ENCODE data around the gene RTKN.
"Not testable (repeated sequence)": the region's sequence is repeated elsewhere in the genome, so short reads cannot be mapped to it uniquely, and the experiment has no call there.

The RTKN gene, protein sequence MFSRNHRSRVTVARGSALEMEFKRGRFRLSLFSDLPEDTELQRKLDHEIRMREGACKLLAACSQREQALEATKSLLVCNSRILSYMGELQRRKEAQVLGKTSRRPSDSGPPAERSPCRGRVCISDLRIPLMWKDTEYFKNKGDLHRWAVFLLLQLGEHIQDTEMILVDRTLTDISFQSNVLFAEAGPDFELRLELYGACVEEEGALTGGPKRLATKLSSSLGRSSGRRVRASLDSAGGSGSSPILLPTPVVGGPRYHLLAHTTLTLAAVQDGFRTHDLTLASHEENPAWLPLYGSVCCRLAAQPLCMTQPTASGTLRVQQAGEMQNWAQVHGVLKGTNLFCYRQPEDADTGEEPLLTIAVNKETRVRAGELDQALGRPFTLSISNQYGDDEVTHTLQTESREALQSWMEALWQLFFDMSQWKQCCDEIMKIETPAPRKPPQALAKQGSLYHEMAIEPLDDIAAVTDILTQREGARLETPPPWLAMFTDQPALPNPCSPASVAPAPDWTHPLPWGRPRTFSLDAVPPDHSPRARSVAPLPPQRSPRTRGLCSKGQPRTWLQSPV

DNA sequence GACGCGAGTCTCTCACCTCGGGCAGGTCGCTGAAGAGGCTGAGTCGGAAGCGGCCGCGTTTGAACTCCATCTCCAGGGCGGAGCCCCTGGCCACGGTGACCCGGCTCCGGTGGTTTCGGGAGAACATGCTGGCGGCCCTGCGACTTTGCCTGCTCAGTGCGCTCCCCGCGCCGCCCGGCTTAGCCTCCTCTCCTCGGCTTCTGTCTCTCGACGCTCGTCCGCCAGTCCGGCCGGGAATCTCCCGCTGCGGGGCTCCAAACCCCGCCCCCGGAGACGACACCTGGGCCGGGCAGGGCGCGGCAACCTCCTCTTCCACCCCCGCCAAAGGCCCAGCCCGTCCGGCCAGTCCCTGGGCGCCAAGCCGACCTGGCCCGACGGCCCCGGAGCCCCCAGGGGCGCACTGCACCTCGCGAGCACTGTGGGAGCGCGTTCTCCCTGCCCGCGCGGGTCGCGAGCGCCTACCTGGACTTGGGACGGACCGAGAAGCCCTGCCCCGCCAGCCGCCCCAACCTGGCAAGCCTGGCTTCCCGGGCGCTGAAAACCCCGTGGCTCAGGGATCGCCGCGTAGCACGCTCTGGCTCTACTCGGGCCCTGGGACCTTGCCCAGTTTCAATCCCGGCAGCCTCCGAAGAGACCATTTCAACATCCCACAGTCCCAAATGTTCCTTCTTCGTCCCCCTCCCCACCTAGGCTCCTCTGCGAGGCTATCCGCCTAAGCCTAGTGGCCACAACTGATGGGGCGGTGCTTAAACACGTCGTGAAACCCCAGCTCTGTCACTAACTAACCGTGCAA is at the start of gene RTKN:
Gene RTKN (minus strand): TSS at position 248 of the 793 bp plus-strand sequence. CDS start 121 bp downstream, at position 127.
- DNase-seq, result no peak

DNA sequence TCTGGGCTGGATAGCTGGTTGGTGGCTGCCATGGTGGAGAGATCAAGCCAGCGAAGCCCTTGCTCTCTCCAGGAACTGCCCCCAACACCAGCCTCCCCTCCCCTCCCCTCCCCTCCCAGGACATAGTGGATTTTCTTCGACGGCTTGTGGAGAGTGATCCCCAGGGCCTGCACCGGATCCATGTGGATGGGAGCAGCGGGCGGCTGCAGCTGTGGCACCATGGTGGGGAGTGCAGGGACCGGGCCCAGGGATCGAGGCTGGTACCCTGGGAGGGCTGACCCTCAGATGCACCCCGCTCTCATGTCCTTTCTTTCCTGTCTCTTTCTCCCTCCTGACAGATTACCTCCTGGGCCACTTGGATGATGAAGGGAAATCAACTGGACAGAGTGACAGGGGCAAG is 48.2 kb upstream of the RTKN start:
- no peak for DNase-seq

DNA sequence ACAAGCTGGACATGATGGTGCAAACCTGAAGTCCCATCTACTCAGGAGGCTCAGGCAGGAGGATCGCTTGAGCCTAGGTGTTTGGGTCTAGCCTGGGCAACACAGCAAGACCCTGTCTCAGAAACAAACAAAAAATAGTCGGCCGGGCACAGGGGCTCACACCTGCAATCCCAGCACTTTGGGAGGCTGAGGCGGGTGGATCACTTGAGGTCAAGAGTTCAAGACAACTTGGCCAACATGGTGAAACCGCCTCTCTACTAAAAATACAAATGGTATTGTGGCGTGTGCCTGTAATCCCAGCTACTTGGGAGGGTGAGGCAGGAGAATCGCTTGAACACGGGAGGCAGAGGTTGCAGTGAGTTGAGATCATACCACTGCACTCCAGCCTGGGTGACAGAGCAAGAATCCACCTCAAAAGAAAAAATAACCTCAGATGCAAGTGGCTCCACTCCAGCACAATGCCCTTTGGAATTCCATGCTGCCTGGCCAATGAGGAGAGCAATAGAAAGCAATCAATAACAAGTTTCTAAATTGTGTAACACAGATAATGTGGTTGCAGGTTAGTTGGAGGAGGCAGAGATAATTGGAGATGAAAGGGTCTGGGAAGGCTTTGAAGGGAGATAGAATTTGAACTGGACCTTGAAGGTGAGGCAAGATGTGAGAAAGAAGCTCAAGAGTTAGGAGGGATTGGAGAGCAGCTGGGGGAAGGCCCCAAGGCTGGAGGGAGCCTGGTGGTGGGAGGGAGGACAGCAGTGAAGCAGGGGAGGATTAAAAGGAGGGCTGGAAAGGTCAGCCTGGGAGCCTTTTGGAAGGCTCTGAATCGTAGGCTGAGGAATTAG is 47.1 kb upstream of the RTKN start:
- no peak for DNase-seq

DNA sequence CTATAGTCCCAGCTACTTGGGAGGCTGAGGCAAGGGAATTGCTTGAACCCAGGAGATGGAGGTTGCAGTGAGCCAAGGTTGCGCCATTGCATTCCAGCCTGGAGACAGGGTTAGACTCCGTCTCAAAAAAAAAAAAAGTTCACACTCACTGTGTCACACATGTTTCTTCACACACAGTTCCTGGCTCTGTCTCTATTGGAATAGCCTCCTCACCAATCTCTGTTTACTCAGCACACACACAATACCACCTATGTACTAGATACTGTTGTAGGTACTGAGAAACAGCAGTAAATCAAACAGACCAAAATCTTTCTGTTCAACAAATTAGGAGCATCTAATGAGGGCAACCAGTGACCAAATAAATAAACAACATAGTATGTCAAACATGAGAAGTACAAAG is 44.4 kb upstream of the RTKN start:
- DNase-seq, result no peak

DNA sequence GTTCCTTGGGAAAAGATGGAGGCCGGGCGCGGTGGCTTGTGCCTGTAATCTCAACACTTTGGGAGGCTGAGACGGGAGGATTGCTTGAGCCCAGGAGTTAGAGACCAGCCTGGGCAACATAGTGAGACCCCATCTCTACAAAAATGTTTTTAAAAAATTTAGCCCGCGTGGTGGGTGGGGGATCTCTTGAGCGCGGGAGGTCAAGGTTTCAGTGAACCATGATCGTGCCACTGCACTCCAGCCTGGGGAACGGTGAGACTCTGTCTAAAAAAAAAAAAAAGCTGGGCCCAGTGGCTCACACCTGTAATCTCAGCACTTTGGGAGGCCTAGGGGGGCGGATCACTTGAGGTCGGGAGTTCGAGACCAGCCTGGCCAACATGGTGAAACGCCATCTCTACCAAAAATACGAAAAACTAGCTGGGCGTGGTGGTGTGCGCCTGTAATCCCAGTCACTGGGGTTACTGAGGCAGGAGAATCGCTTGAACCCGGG is 42.0 kb upstream of the RTKN start:
- not testable (repeated sequence) for DNase-seq

DNA sequence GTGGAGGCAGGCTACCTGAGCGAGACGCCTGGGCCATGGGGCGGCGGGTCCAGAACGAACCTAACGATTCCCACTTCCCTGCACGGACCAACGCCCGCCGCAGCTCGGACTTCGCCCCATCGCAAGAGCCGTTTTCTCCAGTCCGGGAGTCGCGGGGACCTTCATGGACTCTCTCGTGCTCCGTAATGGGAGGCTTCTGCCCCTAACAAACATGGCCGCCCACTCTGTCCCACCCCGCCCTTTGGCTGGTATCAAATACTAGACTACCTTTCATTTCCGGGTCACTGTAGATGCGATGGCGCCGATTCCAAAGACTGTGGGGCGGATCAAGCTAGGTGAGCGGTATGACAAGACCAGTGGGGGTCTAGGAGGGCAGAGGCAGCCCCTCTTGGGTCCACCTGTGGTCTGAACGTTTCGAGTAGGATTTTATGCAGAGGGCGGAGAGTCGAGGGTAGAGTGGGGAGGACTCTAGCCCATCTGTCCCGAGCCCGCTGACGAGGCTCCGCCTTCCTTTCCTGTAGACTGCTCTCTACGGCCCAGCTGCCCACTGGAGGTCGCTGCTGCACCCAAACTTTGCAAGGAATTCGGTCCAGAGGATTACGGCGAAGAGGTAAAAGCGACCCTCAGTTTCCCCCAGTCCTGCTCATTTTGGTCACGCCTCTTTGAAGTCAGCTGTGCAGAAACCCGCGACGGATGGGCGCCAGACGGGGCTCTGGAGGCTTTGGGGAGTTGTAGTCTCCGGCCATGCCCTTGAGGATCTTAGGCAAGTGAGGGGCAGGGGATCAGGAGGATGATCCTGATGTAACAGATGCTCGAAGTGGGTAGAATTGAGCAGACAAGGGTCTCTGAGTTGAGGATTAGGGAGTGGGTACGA is 41.3 kb upstream of the RTKN start, which contains the start of the genes CCDC142 and TTC31:
Gene CCDC142 (minus strand): TSS at position 198 of the 874 bp plus-strand sequence. CDS start 161 bp downstream, at position 37.
Gene TTC31 (plus strand): TSS at position 281 of the 874 bp plus-strand sequence. CDS start 15 bp downstream, at position 296.
- DNase-seq, result peak; percentile 91

DNA sequence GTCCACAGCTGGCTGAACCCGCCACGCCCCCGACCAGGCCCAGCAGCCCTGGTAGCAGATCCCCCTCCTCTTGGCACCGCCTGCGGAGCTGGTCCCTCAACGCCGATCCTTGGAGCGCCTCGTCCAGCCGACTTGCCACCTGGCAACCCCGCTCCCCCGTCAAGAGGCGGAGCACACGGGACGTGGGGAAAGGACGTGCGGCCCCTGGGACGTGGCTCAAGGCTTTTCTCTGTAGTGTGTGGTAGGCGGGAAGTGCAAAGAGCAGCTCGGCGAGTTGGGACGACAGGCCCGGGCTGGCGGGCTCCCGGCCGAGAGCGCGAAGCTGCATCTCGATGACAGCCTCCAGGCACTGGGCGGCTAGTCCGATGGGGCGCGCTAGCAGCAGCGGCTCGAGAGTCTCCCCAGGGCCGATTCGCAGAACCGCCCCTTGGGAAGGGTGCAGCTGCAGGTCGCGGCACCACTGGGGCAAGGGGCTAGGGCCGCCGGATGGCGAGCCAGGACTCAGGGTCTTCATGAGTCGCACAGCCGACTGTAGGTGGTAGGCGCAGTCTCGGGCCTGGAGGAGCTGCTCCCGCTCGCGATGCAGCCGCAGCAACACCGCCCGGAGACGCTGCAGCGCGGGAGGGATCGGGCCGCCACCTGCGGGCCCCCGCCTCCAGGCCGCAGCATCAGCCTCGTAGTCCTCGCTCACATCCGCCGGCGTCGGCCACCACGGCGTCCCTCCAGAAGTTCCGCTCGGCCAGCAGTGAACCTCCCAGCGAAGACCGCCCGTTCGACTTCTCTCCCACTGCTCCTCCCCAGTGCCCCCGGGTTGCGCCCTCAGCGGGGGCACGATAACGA is 40.4 kb upstream of the RTKN start:
- no peak for DNase-seq

DNA sequence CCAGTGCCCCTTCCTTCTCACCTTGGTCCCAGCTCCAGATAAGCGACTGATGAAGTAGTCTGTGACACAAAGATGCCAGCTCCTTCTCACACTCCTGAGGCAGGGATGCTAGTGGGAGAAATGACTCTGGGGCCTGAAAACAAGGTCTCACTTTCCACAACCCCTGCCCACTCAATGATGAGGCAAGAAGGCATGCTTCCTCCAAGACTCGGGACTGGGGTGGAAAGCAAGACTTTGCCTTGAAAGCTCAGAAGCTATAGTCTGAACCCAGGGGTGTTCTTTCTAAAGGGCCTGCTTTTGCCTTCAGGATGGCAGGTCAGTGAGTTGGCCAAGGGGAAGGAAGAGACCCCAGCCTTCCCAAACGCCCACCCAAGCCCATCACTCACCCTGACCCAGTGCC is 39.7 kb upstream of the RTKN start:
- no peak for DNase-seq

DNA sequence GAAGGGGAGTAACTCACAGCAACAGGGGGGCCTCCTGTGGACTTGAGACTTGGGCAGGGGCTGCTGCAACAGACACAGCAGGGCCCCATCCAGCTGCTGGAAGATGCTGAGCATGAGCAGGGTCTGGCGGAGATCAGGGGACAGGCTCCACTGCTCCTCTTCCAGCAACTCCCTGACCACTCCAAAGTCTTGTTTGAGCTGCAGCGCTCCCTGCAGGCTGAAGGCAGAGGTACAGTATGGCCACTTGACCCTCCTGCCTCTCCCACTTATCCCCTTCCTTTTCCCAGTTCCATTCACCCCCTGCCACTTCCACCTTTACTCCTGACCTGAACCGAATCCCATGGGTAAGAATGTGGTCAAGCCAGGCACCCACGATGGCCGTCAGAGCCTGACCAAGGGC is 33.2 kb upstream of the RTKN start:
- DNase-seq, result no peak

DNA sequence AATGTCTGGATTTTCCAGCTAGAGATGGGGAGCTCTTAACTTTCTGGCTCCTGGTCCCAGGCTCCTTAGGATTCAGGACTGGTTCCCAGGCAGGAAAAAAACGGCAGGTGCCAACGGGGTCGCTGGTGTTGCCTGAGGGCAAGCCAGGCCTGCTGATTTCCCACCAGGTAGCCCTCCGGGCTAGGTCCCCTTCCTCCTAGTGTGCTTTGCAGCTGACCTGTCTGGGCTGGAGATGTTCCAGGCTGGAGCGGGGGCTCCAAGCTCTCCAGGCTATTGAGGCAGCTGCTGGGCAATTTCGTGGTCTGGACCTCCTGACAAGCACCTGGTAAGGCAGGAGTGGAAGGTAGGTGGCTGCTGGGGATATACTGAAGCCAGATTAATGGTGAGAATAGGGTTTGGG is 32.7 kb upstream of the RTKN start:
- DNase-seq, result no peak

DNA sequence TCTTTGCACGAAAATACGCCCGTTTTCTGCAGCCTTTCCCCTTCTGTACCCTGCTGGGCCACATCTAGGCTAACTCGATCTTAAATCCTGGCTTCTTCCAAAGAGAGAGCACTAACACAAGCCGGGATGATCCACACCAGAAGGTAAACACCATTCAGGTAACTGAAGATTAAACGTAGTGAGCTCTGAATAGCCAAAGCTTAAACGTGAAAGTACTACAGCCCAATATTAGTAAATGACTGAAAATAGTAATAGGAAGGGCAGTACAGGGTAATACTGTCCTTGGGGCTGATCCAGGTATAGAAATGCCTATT is 31.2 kb upstream of the RTKN start:
- DNase-seq, result no peak

DNA sequence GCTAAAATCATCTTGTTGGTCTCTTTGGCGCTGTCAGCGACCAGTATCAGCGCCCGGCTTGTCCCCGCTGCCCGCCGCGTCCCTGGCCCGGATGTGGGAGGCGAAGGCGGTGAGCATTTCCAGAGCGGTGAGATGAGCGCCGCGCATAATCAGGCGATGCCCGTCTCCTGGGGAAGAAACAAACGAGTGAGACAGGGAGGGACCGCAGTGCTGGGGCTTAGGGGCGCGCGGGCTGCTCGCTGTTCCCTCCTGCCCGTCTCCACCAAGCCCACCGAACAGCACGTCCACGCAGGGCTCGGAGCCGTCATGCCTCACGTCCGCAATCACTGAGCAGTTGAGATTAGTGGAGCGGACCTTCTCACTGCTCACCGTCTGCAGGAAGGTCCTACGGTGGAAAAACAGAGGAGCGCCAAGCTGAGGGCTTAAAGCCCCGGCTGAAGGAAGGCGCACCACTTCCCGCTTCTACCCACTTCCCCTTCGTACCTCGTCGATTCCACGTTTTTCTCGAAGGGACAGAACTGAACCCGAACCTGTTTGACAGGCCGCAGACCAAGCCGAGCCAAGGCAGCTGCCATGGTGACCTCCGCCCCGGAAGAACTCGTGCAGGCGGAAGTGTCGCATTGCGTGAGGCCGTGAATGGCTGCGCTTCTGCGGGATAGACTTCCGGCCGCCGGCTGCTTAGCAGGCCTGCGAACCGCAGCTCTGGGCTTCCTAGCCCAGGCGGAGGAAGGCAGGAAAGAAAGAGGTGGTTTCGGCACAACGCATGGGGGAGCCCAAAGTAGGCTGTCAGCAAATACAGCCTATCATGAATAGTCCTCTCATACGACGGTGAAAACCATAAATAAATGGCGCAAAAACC is 30.6 kb upstream of the RTKN start, which contains the start of gene MRPL53:
Gene MRPL53 (minus strand): TSS at position 595 of the 859 bp plus-strand sequence. CDS start 20 bp downstream, at position 575.
- DNase-seq, result peak; percentile 96

DNA sequence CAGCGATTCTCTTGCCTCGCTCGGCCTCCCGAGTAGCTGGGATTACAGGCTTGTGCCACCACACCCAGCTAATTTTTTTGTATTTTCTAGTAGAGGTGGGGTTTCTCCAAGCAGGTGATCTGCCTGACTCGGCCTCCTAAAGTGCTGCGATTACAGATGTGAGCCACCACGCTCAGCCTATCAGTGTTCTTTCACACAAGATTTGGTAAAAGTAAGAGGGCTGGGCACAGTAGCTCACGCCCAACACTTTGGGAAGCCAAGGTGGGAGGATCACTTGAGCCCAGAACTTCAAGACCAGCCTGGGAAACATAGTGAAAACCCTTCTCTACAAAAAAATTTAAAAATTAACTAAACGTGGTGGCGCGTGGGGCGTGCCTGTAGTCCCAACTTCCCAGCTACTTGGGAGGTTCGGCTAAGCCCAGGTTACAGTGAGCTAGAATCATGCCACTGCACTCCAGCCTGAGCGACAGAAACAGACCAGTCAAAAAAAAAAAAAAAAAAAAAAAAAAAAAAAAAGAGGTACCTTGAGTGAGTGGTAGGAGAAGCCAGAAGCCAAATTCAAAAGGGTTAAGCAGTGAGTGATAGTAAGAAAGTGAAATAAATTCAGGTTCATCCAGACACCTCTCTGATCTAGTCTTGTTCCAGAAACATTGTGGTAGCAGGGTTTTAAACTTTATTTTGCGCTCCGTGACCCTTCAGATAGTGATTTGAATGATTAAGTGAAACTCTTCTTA is 29.8 kb upstream of the RTKN start:
- no peak for DNase-seq

DNA sequence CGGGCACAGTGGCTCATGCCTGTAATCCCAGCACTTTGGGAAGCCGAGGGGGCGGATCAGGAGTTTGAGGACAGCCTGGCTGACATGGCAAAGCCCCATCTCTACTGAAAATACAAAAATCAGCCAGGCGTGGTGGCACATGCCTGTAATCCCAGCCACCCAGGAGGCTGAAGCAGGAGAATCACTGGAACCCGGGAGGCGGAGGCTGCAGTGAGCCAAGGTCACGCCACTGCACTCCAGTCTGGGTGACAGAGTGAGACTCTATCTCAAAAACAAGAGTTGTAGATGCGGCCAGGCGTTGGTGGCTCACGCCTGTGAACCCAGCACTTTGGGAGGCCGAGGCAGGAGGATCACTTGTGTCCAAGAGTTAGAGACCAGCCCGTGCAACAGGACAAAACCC is 29.0 kb upstream of the RTKN start:
- not testable (repeated sequence) for DNase-seq

DNA sequence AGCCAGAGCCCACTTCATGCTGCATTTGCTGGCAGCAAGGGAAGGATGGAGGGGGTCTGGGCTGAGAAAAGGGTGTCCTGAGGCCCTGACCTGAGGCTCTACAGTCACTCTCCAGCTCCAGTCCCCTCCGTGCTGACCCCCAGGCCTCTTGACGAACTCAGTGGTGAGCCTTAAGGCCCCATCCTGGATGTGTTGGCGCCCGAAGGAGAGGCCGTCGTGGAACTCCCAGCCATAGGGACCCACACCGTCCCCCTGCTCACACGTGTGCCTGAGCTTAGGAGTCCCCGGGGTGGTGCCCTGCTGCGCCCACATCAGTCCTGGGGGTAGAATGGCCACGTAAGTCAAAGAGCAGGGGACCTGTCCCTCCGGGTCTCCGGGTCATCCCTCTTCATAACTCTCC is 22.7 kb upstream of the RTKN start:
- DNase-seq, result no peak

DNA sequence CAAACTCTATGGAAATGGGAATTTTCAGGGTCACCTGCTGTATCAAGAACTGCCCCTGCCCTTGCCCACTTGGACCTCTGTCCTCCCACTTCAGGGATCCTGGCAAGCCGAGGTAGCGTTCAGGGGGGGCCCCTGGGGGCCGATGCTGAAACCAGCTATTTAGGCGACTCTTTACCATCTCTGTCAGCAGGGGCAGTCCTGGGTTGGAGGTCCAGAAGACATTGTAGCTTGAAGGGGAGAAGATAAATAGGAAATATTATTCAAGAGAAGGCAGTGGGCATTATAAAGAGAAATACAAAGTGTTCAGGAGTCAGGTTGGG is 21.0 kb upstream of the RTKN start:
- DNase-seq, result no peak

DNA sequence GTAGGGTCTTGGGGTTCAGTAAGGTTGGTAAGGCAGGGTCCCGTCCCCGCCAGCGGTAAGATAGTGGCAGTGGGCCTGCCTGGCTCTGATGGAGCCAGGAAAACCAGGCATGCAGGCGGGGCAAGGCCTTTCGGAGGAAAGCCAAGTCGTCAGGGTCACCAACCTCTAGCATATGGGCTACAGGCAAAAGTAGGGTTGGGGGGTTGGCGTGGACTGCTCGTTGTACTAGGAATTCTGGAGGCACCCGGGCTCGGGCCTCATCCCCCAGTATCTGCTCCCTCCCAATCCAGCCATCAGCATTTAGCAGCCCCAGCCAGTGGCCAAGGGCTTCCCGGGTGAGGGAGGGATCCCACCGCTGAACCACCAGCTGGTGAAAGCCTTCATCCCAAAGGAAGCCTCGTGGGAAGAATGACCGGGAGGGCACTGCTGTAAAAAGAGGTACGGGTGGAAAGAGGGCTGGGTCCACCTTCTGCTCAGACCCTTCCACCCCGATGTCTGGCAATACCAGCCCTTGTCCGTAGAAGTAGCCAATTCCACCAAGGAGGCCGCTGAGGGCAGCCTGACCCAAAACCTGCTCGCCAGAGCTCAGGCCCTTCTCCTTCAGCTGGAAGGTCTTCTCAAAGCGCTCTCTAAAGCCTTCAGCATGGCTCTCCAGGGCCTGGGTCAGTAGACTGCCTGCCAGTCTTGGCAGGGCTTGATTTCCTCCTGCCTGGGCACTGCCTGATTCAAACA is 20.5 kb upstream of the RTKN start:
- DNase-seq, result no peak

All from activated CD8-positive, alpha-beta memory T cell treated with anti-CD3 and anti-CD28 coated beads, Interleukin-2, amount 50 U/mL, for 4 hours (primary cell).